ENCODE data around the gene RHOH.

The RHOH gene

GRCh38 chr4:40256817-40257216, 60.0 kb downstream of the RHOH start:
- DNase-seq (ENCODE audit: low read depth): no peak
- H3K4me3 ChIP-seq (ENCODE audit: low read depth, low read length): no peak overlapping the region
- no peak for TF ChIP-seq CTCF (IDR thresholded peaks at IDR 0.05; ENCODE audit: low read depth, low read length, missing control alignments)
- in situ Hi-C loops (cut with HindIII; ENCODE audit: low sequenced_read_pairs): no loop called here

- no peak overlapping the region for H3K4me3 ChIP-seq (ENCODE audit: low read depth, low read length)
- TF ChIP-seq CTCF (IDR thresholded peaks at IDR 0.05; ENCODE audit: low read depth, low read length, missing control alignments): no peak
- DNase-seq (ENCODE audit: low read depth): no peak
- in situ Hi-C loops (cut with HindIII; ENCODE audit: low sequenced_read_pairs): no loop called here
Observed at GRCh38 chr4:40258627-40259026, 61.8 kb downstream of the RHOH start.

- no peak for TF ChIP-seq CTCF (IDR thresholded peaks at IDR 0.05; ENCODE audit: low read depth, low read length, missing control alignments)
- no peak for DNase-seq (ENCODE audit: low read depth)
- no peak overlapping the region for H3K4me3 ChIP-seq (ENCODE audit: low read depth, low read length)
- in situ Hi-C loops (cut with HindIII; ENCODE audit: low sequenced_read_pairs): no loop called here
Observed at GRCh38 chr4:40261231-40262076, 64.6 kb downstream of the RHOH start.

GRCh38 chr4:40262077-40262528, 65.3 kb downstream of the RHOH start:
- no peak for DNase-seq (ENCODE audit: low read depth)
- in situ Hi-C loops (cut with HindIII; ENCODE audit: low sequenced_read_pairs): no loop called here
- no peak for TF ChIP-seq CTCF (IDR thresholded peaks at IDR 0.05; ENCODE audit: low read depth, low read length, missing control alignments)
- no peak overlapping the region for H3K4me3 ChIP-seq (ENCODE audit: low read depth, low read length)

- TF ChIP-seq CTCF (IDR thresholded peaks at IDR 0.05; ENCODE audit: low read depth, low read length, missing control alignments): no peak
- no peak for DNase-seq (ENCODE audit: low read depth)
- H3K4me3 ChIP-seq (ENCODE audit: low read depth, low read length): no peak overlapping the region
- in situ Hi-C loops (cut with HindIII; ENCODE audit: low sequenced_read_pairs): no loop called here
Observed at GRCh38 chr4:40262861-40263260, 66.0 kb downstream of the RHOH start.

- H3K4me3 ChIP-seq (ENCODE audit: low read depth, low read length): no peak overlapping the region
- DNase-seq (ENCODE audit: low read depth): no peak
- in situ Hi-C loops (cut with HindIII; ENCODE audit: low sequenced_read_pairs): no loop called here
- no peak for TF ChIP-seq CTCF (IDR thresholded peaks at IDR 0.05; ENCODE audit: low read depth, low read length, missing control alignments)
Observed at GRCh38 chr4:40264497-40264896, 67.7 kb downstream of the RHOH start.
